Colonic mucosa (tissue), 4 donors: ENCODE data around the gene TP53I13. TPM values are rescaled to one million over a fixed set of nuclear protein-coding genes. Genes with fewer than 3 reads are reported as not detected.
A peak's percentile ranks its signal among the peaks of the same experiment; 100 is the strongest.

ENCODE experiments used
- DNase-seq: peaks from one replicate; pipeline ENCODE4 v3.0.0-alpha.2; 2020
- H3K27ac ChIP-seq: fragments of 200-600 bp; one replicate; pipeline ENCODE4 v1.8.0; 2021
- H3K27me3 ChIP-seq: fragments of 200-600 bp; one replicate; pipeline ENCODE4 v1.8.0; 2021
- H3K36me3 ChIP-seq: fragments of 200-600 bp; one replicate; pipeline ENCODE4 v1.8.0; 2021
- H3K4me1 ChIP-seq: fragments of 200-600 bp; one replicate; pipeline ENCODE4 v1.8.0; 2021; ENCODE audit warnings: mild to moderate bottlenecking
- H3K4me3 ChIP-seq: fragments of 200-600 bp; one replicate; pipeline ENCODE4 v1.8.0; 2021
- H3K9ac ChIP-seq, 2 donors: one replicate each; pipeline ENCODE4 v1.7.0; 2013; ENCODE audit warnings: control low read depth in 2 of 2, low read depth in 2 of 2, low read length in 2 of 2
- H3K9me3 ChIP-seq: fragments of 200-600 bp; one replicate; pipeline ENCODE4 v1.8.0; 2021
- CTCF ChIP-seq: fragments of 200-600 bp; IDR thresholded peaks from one replicate; pipeline ENCODE4 v1.8.0; 2022; ENCODE audit warnings: antibody characterized with exemption, mild to moderate bottlenecking
- intact Hi-C: fragments of 100-400 bp; cut with DNase I; formaldehyde crosslinking; loops from one replicate; pipeline ENCODE4 v1.14.1; 2022
- total RNA-seq, 2 donors: library from RNA; stranded (reverse); fragmentation: NEBNext Ultra II Directional in 1 of 2; extraction: Animal tissue kit (Norgen Biotek cat#: 25700) in 1 of 2; gene quantifications; one replicate each; pipeline ENCODE4 v1.2.1, GENCODE V29; 2021
- donor health status: healthy.
- donor health status: DM: no; HTN: no; CAD: no.
- donor health status: DM: no; HTN: no; CAD: no.

TP53I13 gene
- total RNA-seq, 2 donors from 2014 or later = 41.2 to 91.2 TPM

- no peak overlapping the region for H3K27ac ChIP-seq
- no peak for DNase-seq
- TF ChIP-seq CTCF = no peak
- intact Hi-C loops = no loop called here
- no peaks in the 10 kb centered on the region for H3K9me3 ChIP-seq
- no peaks in the 10 kb centered on the region for H3K27me3 ChIP-seq
- H3K4me1 ChIP-seq = peaks cover 40% of the 10 kb centered on the region
- peak overlapping the region in 1 of 2 donors; percentile 27 for H3K9ac ChIP-seq
- no peak overlapping the region for H3K4me3 ChIP-seq
- H3K36me3 ChIP-seq = no peaks in the 10 kb centered on the region
Observed at GRCh38 chr17:29586676-29587469, 18.4 kb downstream of the TP53I13 start.

DNA sequence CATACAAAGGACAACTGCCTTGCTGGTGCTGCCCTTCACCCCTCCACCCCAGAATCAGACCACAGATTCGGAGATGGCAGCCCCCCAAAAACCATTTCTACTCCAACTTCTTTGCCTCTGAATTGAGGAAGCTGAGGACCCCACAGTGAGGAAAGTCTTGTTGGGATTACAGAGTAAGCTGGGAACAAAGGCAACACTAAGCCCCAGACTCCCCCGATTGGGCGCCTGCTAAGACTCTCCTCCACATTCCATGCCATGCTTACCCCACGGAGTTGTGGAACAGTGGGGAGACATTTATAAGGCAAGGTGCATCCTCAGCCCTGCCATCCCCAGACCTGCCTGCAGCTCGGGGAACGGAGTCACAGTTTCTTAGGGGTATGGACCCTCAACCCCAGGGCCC is 19.1 kb downstream of the TP53I13 start:
- peak overlapping the region; percentile 27 to 85 for H3K9ac ChIP-seq
- H3K27me3 ChIP-seq = no peaks in the 10 kb centered on the region
- no peak for DNase-seq
- no peak overlapping the region for H3K4me3 ChIP-seq
- intact Hi-C loops = no loop called here
- TF ChIP-seq CTCF = no peak
- H3K27ac ChIP-seq = no peak overlapping the region
- peaks cover 47% of the 10 kb centered on the region for H3K4me1 ChIP-seq
- no peaks in the 10 kb centered on the region for H3K36me3 ChIP-seq
- no peaks in the 10 kb centered on the region for H3K9me3 ChIP-seq

DNA sequence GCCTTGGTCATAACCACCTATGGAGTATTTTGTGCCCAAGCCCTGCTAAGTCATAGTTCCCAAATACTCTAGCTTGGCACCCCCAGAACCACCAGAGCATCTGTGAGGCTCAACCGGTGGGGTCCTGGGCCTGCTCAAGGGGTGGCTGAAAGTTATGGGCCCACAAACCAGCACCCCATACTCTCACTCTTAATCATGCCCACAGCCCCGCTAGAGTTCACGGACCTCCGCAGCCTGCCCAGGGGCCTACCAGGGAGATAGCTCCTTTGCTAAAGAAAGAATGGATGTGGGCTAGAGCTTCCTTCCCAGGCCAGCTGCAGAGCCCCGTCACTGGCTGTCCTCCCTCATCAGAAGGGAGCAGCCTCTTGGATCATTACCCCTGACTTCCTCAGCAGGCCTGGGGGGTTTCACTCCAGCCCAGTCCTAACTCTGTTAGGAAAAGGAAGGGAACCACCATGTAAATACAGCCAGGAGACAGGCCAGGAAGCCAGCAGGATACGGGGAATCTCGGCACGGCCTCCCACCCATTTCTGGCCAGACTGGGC is 19.6 kb downstream of the TP53I13 start:
- Histone ChIP-seq H3K27ac (peak overlapping the region; percentile 76), H3K27me3 (no peaks in the 10 kb centered on the region), H3K9ac (peak overlapping the region; percentile 85), H3K9me3 (no peaks in the 10 kb centered on the region), H3K4me1 (peaks cover 50% of the 10 kb centered on the region), H3K4me3 (peak overlapping the region; percentile 88), H3K36me3 (no peaks in the 10 kb centered on the region)
- no peak for TF ChIP-seq CTCF
- intact Hi-C loops = no loop called here
- no peak for DNase-seq

DNA sequence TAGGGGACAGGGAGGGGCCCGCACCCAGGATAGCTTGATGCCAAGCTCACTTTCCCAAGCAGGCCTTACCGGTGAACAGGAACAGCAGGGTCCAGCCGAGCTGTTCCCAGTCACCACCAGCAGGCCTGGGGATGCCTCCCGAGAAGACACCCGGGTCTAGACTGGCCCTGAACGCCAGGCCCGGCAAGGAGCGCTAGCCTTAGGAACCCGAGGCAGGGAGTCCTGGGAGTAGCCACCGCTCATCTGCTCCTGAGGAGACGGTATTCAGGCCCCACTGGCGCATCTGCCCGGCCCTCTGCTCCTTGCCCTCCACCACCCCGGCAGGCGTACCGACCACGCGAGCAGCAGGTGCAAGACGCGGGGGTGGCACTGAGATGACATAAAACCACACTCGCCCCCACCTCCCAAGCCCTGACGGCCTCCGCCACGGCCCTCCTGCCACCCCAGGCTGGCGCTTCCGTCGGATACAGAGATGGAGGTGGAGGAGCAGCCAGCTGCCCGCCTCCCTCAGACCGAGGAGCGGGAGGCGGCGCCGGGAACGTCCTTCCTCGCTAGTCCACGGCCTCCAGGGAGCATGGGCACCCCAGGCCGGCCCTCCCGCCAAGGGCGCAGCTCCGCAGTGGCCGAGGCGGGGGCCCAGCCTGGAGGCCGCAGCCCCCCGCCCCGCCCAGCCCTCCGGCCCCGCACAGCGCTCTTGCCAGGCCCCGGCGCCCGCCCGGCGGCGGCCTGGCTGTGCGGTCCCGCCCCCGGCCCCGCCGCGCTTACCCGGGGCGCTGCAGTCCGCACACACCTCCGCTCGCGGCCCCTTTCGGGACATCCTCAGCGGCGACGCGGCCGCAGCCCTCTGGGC is 20.3 kb downstream of the TP53I13 start:
- peak; percentile 45 for DNase-seq
- peaks cover 50% of the 10 kb centered on the region for H3K4me1 ChIP-seq
- H3K36me3 ChIP-seq = no peaks in the 10 kb centered on the region

More for the DNA sequence above, 20.3 kb downstream of the TP53I13 start:
- peak overlapping the region; percentile 88 for H3K4me3 ChIP-seq
- no peak for TF ChIP-seq CTCF
- no peaks in the 10 kb centered on the region for H3K27me3 ChIP-seq
- H3K9ac ChIP-seq = peak overlapping the region; percentile 85
- peak overlapping the region; percentile 76 for H3K27ac ChIP-seq
- no peaks in the 10 kb centered on the region for H3K9me3 ChIP-seq
- intact Hi-C loops = no loop called here
